ENCODE results near the gene ROR1.

DNA sequence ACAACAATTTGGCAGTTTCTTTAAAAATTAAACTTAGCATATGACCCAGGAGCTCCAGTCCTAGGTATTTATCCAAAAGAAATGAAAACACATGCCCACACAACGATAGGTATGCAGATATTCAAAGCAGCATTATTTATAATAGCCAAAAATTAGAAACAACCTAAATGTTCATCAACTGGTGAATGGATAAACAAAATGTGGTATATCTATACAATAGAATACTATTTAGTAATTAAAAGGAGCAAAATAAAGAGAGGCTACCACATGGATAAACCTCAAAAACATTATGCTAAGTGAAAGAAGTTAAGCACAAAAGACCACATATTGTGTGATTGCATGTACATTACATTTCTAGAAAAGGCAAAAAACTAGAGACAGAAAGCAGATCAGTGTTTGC lies 51.3 kb downstream of the ROR1 start:
- TF ChIP-seq ATRX (CRISPR knock-in tag; IDR thresholded peaks at IDR 0.05; ENCODE audit: borderline replicate concordance) (no peak), STAG1 (CRISPR knock-in tag; IDR thresholded peaks at IDR 0.05) (no peak), MEF2D (CRISPR knock-in tag; IDR thresholded peaks at IDR 0.05) (no peak), CREM (IDR thresholded peaks at IDR 0.05) (no peak), CREM (CRISPR knock-in tag; IDR thresholded peaks at IDR 0.05) (no peak), FOXK2 (IDR thresholded peaks at IDR 0.05) (no peak), DBP (CRISPR knock-in tag; IDR thresholded peaks at IDR 0.05; ENCODE audit: not compliant biosample characterization) (no peak), ATF7 (IDR thresholded peaks at IDR 0.05) (no peak), ATF7 (CRISPR knock-in tag; IDR thresholded peaks at IDR 0.05) (no peak), POLR2A (IDR thresholded peaks at IDR 0.05; ENCODE audit: insufficient read depth in 1 of 2, low read depth in 2 of 2, low read length in 2 of 2) (no peak), ZNF329 (CRISPR knock-in tag; IDR thresholded peaks at IDR 0.05; ENCODE audit: low read depth) (no peak), JUND (CRISPR knock-in tag; IDR thresholded peaks at IDR 0.05) (no peak), ARNT (IDR thresholded peaks at IDR 0.05) (no peak), FOXO1 (CRISPR knock-in tag; IDR thresholded peaks at IDR 0.05) (no peak), GMEB2 (CRISPR knock-in tag; IDR thresholded peaks at IDR 0.05; ENCODE audit: low read depth) (no peak)
- TF ChIP-seq, protein P1, sequence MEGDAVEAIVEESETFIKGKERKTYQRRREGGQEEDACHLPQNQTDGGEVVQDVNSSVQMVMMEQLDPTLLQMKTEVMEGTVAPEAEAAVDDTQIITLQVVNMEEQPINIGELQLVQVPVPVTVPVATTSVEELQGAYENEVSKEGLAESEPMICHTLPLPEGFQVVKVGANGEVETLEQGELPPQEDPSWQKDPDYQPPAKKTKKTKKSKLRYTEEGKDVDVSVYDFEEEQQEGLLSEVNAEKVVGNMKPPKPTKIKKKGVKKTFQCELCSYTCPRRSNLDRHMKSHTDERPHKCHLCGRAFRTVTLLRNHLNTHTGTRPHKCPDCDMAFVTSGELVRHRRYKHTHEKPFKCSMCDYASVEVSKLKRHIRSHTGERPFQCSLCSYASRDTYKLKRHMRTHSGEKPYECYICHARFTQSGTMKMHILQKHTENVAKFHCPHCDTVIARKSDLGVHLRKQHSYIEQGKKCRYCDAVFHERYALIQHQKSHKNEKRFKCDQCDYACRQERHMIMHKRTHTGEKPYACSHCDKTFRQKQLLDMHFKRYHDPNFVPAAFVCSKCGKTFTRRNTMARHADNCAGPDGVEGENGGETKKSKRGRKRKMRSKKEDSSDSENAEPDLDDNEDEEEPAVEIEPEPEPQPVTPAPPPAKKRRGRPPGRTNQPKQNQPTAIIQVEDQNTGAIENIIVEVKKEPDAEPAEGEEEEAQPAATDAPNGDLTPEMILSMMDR (CRISPR knock-in tag; IDR thresholded peaks at IDR 0.05), result no peak

Data from HepG2 (cell line).